ENCODE measurements around the gene CMKLR1. TPM values are rescaled to one million over a fixed set of nuclear protein-coding genes. Genes with fewer than 3 reads are reported as not detected.

CMKLR1 gene
- total RNA-seq, 1 donor from 2014 or later: not detected

DNA sequence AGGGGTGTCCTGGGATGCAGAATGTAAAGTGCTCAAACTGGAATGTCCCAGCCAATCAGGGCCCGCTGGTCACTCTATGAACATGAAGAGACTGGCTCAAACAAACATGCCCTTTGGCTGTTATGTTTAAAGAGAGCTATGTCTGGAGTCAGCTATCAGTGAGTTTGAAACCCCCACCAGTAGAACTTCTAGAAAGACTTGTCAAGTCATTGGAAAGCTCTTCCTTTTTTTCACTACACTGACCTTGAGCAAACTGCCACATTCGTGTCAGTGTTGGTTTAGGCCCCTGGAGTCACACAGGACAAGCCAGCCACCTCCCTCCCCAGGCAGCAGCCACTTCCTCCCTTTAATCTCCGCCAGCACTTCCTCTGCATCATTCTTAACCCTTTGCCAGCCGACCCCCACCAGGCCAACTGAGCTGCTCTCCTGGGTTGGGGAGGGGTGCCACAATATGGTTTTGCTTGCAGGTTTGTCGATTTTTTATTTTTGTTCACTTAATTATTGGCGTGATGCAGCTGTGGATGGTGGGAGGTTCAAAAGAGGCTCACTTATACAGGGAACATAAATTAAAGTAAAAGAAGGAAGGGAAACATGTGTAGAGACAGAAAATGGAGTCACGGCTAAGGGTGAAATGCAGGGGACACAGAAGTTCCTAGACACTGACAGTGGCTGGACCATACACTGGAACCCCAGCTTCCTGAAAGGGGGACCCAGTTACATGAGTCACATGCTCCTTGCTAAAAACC is 25.3 kb downstream of the CMKLR1 start:
- Histone ChIP-seq H3K79me2 (ENCODE audit: low read depth) (no peaks in the 10 kb centered on the region), H3K4me2 (no peak overlapping the region), H3K4me1 (peaks cover 12% of the 10 kb centered on the region), H3K36me3 (no peaks in the 10 kb centered on the region), H3K27me3 (no peaks in the 10 kb centered on the region), H3K27ac (no peak overlapping the region), H2AFZ (replicated peaks) (no peak overlapping the region), H3F3A (ENCODE audit: low read depth) (peaks cover 17% of the 10 kb centered on the region), H3K9me3 (ENCODE audit: low read depth) (no peaks in the 10 kb centered on the region), H3K9ac (no peak overlapping the region), H4K20me1 (ENCODE audit: low read depth) (no peaks in the 10 kb centered on the region), H3K4me3 (no peak overlapping the region)
- Mint-ChIP-seq H3K27ac (peak overlapping the region; percentile 32), H3K36me3 (no peaks in the 10 kb centered on the region), H3K4me1 (peaks cover 56% of the 10 kb centered on the region), H3K27me3 (ENCODE audit: insufficient read depth, low read depth) (peaks cover 14% of the 10 kb centered on the region), H3K9me3 (no peaks in the 10 kb centered on the region), H3K4me3 (no peak overlapping the region)
- TF ChIP-seq EZH2phosphoT487 (IDR thresholded peaks at IDR 0.05) (no peak), EZH2 (IDR thresholded peaks at IDR 0.05) (no peak)
- TF ChIP-seq, protein P1, sequence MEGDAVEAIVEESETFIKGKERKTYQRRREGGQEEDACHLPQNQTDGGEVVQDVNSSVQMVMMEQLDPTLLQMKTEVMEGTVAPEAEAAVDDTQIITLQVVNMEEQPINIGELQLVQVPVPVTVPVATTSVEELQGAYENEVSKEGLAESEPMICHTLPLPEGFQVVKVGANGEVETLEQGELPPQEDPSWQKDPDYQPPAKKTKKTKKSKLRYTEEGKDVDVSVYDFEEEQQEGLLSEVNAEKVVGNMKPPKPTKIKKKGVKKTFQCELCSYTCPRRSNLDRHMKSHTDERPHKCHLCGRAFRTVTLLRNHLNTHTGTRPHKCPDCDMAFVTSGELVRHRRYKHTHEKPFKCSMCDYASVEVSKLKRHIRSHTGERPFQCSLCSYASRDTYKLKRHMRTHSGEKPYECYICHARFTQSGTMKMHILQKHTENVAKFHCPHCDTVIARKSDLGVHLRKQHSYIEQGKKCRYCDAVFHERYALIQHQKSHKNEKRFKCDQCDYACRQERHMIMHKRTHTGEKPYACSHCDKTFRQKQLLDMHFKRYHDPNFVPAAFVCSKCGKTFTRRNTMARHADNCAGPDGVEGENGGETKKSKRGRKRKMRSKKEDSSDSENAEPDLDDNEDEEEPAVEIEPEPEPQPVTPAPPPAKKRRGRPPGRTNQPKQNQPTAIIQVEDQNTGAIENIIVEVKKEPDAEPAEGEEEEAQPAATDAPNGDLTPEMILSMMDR (IDR thresholded peaks at IDR 0.05): no peak
- no peak for DNase-seq (ENCODE audit: low spot score)

DNA sequence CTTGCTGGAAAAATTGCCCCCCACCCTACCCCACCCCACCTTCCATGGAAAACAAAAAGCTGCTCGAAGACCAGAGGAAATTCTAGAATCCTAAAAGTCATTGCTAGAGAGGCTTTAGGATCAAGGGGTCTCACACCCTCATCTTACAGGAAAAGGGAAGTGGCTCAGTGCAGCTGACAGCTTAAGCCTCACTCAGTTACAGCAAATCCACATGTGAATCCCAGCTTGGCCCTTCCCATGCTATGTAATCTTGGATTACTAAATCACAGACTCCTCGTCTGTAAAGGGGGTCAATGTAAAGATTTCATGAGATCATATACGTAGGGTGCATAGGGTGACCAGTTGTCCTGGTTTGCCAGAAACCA is 25.9 kb downstream of the CMKLR1 start:
- Mint-ChIP-seq H3K4me3 (no peak overlapping the region), H3K9me3 (no peaks in the 10 kb centered on the region), H3K4me1 (peaks cover 60% of the 10 kb centered on the region), H3K36me3 (no peaks in the 10 kb centered on the region), H3K27ac (peak overlapping the region; percentile 32), H3K27me3 (ENCODE audit: insufficient read depth, low read depth) (peaks cover 17% of the 10 kb centered on the region)
- Histone ChIP-seq H3K4me3 (no peak overlapping the region), H3K27ac (no peak overlapping the region), H3K36me3 (no peaks in the 10 kb centered on the region), H4K20me1 (ENCODE audit: low read depth) (no peaks in the 10 kb centered on the region), H3K4me1 (peaks cover 12% of the 10 kb centered on the region), H3K9ac (no peak overlapping the region), H3K79me2 (ENCODE audit: low read depth) (no peaks in the 10 kb centered on the region), H3K4me2 (no peak overlapping the region), H2AFZ (replicated peaks) (no peak overlapping the region), H3K9me3 (ENCODE audit: low read depth) (no peaks in the 10 kb centered on the region), H3K27me3 (no peaks in the 10 kb centered on the region), H3F3A (ENCODE audit: low read depth) (peaks cover 17% of the 10 kb centered on the region)
- DNase-seq (ENCODE audit: low spot score): no peak
- TF ChIP-seq EZH2 (IDR thresholded peaks at IDR 0.05) (no peak), EZH2phosphoT487 (IDR thresholded peaks at IDR 0.05) (no peak)

DNA sequence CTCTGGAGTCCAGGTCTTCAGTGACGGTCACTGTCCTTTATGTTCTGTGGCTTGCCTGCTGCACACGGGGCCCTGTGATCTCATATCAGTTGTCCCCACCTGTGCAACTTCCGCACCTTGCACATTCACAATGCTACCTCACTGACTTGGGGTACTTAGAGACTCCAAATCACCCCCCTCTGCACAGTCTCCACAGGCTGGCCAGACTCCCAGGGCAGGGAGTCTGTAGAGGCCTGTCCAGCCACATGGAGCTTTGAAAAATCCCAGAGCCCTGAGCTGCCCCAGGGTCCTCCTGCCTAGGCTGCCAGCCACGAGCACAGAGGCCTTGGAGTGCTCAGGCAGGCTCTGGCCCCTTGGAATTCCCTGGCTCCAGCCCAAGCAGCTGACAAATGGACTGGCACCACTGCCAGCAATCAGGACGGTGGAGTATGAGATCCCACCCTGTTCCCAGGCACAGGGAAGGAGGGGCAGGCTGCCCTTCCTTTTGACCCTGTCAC is 26.4 kb downstream of the CMKLR1 start:
- H3K36me3 ChIP-seq: no peaks in the 10 kb centered on the region
- H3F3A ChIP-seq (ENCODE audit: low read depth): peaks cover 17% of the 10 kb centered on the region
- H3K4me1 ChIP-seq: peaks cover 12% of the 10 kb centered on the region
- no peak for DNase-seq (ENCODE audit: low spot score)
- no peaks in the 10 kb centered on the region for H3K27me3 ChIP-seq
- Mint-ChIP-seq H3K36me3 (no peaks in the 10 kb centered on the region), H3K9me3 (no peaks in the 10 kb centered on the region), H3K4me3 (no peak overlapping the region), H3K4me1 (peaks cover 63% of the 10 kb centered on the region), H3K27me3 (ENCODE audit: insufficient read depth, low read depth) (peaks cover 16% of the 10 kb centered on the region), H3K27ac (no peak overlapping the region)
- no peak for TF ChIP-seq EZH2phosphoT487 (IDR thresholded peaks at IDR 0.05)
- TF ChIP-seq, protein P1 (IDR thresholded peaks at IDR 0.05): no peak
- TF ChIP-seq EZH2 (IDR thresholded peaks at IDR 0.05): no peak
- H4K20me1 ChIP-seq (ENCODE audit: low read depth): no peaks in the 10 kb centered on the region
- no peak overlapping the region for H2AFZ ChIP-seq (replicated peaks)
- no peak overlapping the region for H3K27ac ChIP-seq
- no peak overlapping the region for H3K4me3 ChIP-seq
- H3K9me3 ChIP-seq (ENCODE audit: low read depth): no peaks in the 10 kb centered on the region
- no peak overlapping the region for H3K9ac ChIP-seq
- H3K79me2 ChIP-seq (ENCODE audit: low read depth): no peaks in the 10 kb centered on the region
- H3K4me2 ChIP-seq: no peak overlapping the region

DNA sequence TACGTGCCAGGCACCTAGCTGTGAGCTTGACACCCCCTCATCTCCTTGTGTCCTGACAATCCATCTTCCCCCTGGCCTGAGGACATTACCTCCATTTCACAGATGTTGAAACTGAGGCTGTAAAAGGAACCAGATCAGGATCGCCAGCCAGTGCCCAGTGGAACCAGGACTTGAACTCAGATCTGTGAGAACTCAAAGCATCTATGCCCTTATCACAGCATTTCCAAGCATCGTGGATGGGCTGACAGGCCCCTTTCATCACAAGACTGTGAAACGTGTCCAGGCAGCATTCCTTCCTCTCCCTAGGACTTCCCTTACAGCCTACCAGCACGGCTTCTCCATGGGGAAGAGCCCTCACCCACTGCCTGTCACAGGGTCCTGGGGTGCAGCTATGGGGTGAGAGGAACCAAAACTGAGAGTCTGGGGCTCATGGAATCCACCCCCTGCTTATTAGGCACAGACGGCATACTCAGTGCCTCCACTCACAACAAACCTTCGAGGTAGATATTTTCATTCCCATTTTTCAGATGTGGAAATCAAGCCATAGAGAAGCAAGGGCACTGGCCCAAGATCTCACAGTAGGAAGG is 26.9 kb downstream of the CMKLR1 start:
- Histone ChIP-seq H3K27ac (no peak overlapping the region), H3K27me3 (no peaks in the 10 kb centered on the region), H4K20me1 (ENCODE audit: low read depth) (no peaks in the 10 kb centered on the region), H3K4me3 (no peak overlapping the region), H3K4me2 (no peak overlapping the region), H3K9ac (no peak overlapping the region), H3K36me3 (no peaks in the 10 kb centered on the region), H3K4me1 (peaks cover 12% of the 10 kb centered on the region), H2AFZ (replicated peaks) (no peak overlapping the region), H3F3A (ENCODE audit: low read depth) (peaks cover 17% of the 10 kb centered on the region), H3K79me2 (ENCODE audit: low read depth) (no peaks in the 10 kb centered on the region), H3K9me3 (ENCODE audit: low read depth) (no peaks in the 10 kb centered on the region)
- H3K4me3 Mint-ChIP-seq: no peak overlapping the region
- no peaks in the 10 kb centered on the region for H3K36me3 Mint-ChIP-seq
- DNase-seq (ENCODE audit: low spot score): no peak
- H3K27me3 Mint-ChIP-seq (ENCODE audit: insufficient read depth, low read depth): peaks cover 15% of the 10 kb centered on the region
- H3K9me3 Mint-ChIP-seq: no peaks in the 10 kb centered on the region
- peak overlapping the region; percentile 77 for H3K27ac Mint-ChIP-seq
- TF ChIP-seq, protein P1 (IDR thresholded peaks at IDR 0.05): no peak
- TF ChIP-seq EZH2 (IDR thresholded peaks at IDR 0.05): no peak
- TF ChIP-seq EZH2phosphoT487 (IDR thresholded peaks at IDR 0.05): no peak
- H3K4me1 Mint-ChIP-seq: peaks cover 63% of the 10 kb centered on the region

All from neural progenitor cell (in vitro differentiated cells).